OCI-LY7 (cell line): ENCODE measurements around the gene TXNL4A. TPM values are rescaled to one million over a fixed set of nuclear protein-coding genes. Genes with fewer than 3 reads are reported as not detected.

Experiments
- BruUV-seq: library from RNA; stranded (reverse); fragments of 400-500 nt; replicated peaks from 2 replicates; lab custom pipeline; 2021; lab: Mats Ljungman, UMichigan
- CTCF ChIA-PET: fragments of 300-600 bp; sonication (Branson Sonifier 250); formaldehyde crosslinking; loops from one replicate; lab custom pipeline; 2022; ENCODE audit warnings: antibody characterized with exemption; ENCODE audit not compliant: unreplicated experiment; lab: Charles Lee
- POLR2A ChIA-PET: fragments of 300-600 bp; sonication (Branson Sonifier 250); formaldehyde crosslinking; loops from one replicate; lab custom pipeline; 2022; ENCODE audit warnings: antibody characterized with exemption; lab: Charles Lee
- DNase-seq: peaks from one replicate; pipeline ENCODE4 v3.0.0-alpha.2; 2015; ENCODE audit warnings: low spot score
- H2AFZ ChIP-seq: fragments of 200-600 bp; sonication (generic), shearing (Covaris generic); 2 replicates; pipeline ENCODE4 v1.6.1; 2014; ENCODE audit warnings: mild to moderate bottlenecking, antibody characterized with exemption, low read length, moderate library complexity
- H3K27ac ChIP-seq: fragments of 200-600 bp; sonication (generic); 2 replicates; pipeline ENCODE4 v1.5.1; 2014; ENCODE audit warnings: mixed run types, low read depth, mild to moderate bottlenecking, moderate library complexity, low read length, inconsistent platforms; ENCODE audit not compliant: poor library complexity, severe bottlenecking
- H3K36me3 ChIP-seq: fragments of 200-600 bp; sonication (generic); 2 replicates; pipeline ENCODE4 v1.6.1; 2014; ENCODE audit warnings: mild to moderate bottlenecking, antibody characterized with exemption, low read length, moderate library complexity, mixed read lengths; ENCODE audit not compliant: insufficient read depth
- H3K4me1 ChIP-seq: fragments of 200-600 bp; sonication (generic); 2 replicates; pipeline ENCODE4 v1.5.1; 2014; ENCODE audit warnings: mild to moderate bottlenecking, low read length; ENCODE audit not compliant: insufficient read depth, poor library complexity, severe bottlenecking
- H3K4me2 ChIP-seq: fragments of 200-600 bp; sonication (generic); 2 replicates; pipeline ENCODE4 v1.6.1; 2014; ENCODE audit warnings: mild to moderate bottlenecking, low read length
- H3K4me3 ChIP-seq: fragments of 200-600 bp; sonication (generic); 2 replicates; pipeline ENCODE4 v1.5.1; 2014; ENCODE audit warnings: mild to moderate bottlenecking, low read depth, low read length; ENCODE audit not compliant: poor library complexity, severe bottlenecking
- H3K79me2 ChIP-seq: fragments of 200-600 bp; sonication (generic); 2 replicates; pipeline ENCODE4 v1.6.1; 2016; ENCODE audit warnings: low read depth, mild to moderate bottlenecking, low read length, moderate library complexity, mixed read lengths; ENCODE audit not compliant: insufficient read depth
- H3K9me2 ChIP-seq: fragments of 200-600 bp; sonication (generic); 2 replicates; pipeline ENCODE4 v1.6.1; 2016; ENCODE audit warnings: mild to moderate bottlenecking, low read length, mixed read lengths; ENCODE audit not compliant: insufficient read depth
- H3K9me3 ChIP-seq: fragments of 200-600 bp; sonication (generic); 2 replicates; pipeline ENCODE4 v1.6.1; 2014; ENCODE audit warnings: mild to moderate bottlenecking, mixed run types, low read length, mixed read lengths
- H4K20me1 ChIP-seq: fragments of 200-600 bp; sonication (generic); 2 replicates; pipeline ENCODE4 v1.6.1; 2014; ENCODE audit warnings: mild to moderate bottlenecking, antibody characterized with exemption, low read length, moderate library complexity, mixed read lengths; ENCODE audit not compliant: insufficient read depth
- CTCF ChIP-seq: fragments of 200-600 bp; sonication (generic); conservative IDR thresholded peaks from 2 replicates; pipeline ENCODE4 v1.5.1; 2014; ENCODE audit warnings: mild to moderate bottlenecking, antibody characterized with exemption, low read length, moderate library complexity, mixed read lengths
- EZH2phosphoT487 ChIP-seq: fragments of 200-600 bp; sonication (generic); IDR thresholded peaks from 2 replicates; pipeline ENCODE4 v1.6.1; 2018; ENCODE audit warnings: low read depth, borderline replicate concordance, mild to moderate bottlenecking, mixed run types, antibody characterized with exemption, low read length, moderate library complexity, mixed read lengths
- intact Hi-C: fragments of 100-400 bp; cut with micrococcal nuclease; formaldehyde crosslinking; loops from one replicate; pipeline ENCODE4 v1.10.0; 2022; ENCODE audit not compliant: unreplicated experiment
- total RNA-seq, 2 experiments: library from RNA; depleted of rRNA in 1 of 2; stranded (reverse); fragments of >200 nt in 1 of 2; shearing (Covaris generic) in 1 of 2; gene quantifications; 2 replicates each; pipeline ENCODE4 v1.2.3, GENCODE V29; 2014 to 2022

Gene TXNL4A
- total RNA-seq, 2 experiments from 2014 or later: 44.7 to 91.4 TPM

GRCh38 chr18:79954791-79955190 is 33.6 kb downstream of the TXNL4A start:
- Histone ChIP-seq H4K20me1 (peaks cover 5% of the 10 kb centered on the region; the same call in 1 of the 2 replicates), H3K4me3 (no peak overlapping the region), H3K4me1 (peaks cover 15% of the 10 kb centered on the region), H3K36me3 (no peaks in the 10 kb centered on the region), H3K79me2 (no peaks in the 10 kb centered on the region), H3K9me2 (no peaks in the 10 kb centered on the region), H3K4me2 (no peak overlapping the region), H3K9me3 (no peaks in the 10 kb centered on the region), H2AFZ (no peak overlapping the region), H3K27ac (no peak overlapping the region)
- no peak for DNase-seq
- no TSS peak for BruUV-seq
- TF ChIP-seq EZH2phosphoT487 (no peak), CTCF (no peak)
- CTCF ChIA-PET: no interaction called here
- intact Hi-C loops: no loop called here
- POLR2A ChIA-PET: interaction anchor here (0.7 kb wide), 1 partner anchor 20 kb away, joined by 4 read pairs; no protein-coding TSS in a partner anchor

GRCh38 chr18:79953971-79954651 is 34.3 kb downstream of the TXNL4A start:
- H3K79me2 ChIP-seq: no peaks in the 10 kb centered on the region
- no peaks in the 10 kb centered on the region for H3K9me3 ChIP-seq
- peaks cover 5% of the 10 kb centered on the region; the same call in 1 of the 2 replicates for H4K20me1 ChIP-seq
- CTCF ChIA-PET: no interaction called here
- no peak overlapping the region for H3K4me3 ChIP-seq
- H3K36me3 ChIP-seq: no peaks in the 10 kb centered on the region
- POLR2A ChIA-PET: no interaction called here
- H2AFZ ChIP-seq: no peak overlapping the region
- no TSS peak for BruUV-seq
- no peak overlapping the region for H3K27ac ChIP-seq
- no peak for DNase-seq
- peaks cover 17% of the 10 kb centered on the region for H3K4me1 ChIP-seq
- intact Hi-C loops: no loop called here
- no peak for TF ChIP-seq EZH2phosphoT487
- TF ChIP-seq CTCF: no peak
- H3K9me2 ChIP-seq: no peaks in the 10 kb centered on the region
- no peak overlapping the region for H3K4me2 ChIP-seq

- Histone ChIP-seq H3K4me2 (no peak overlapping the region), H2AFZ (no peak overlapping the region), H3K9me3 (no peaks in the 10 kb centered on the region), H3K4me3 (no peak overlapping the region), H4K20me1 (peaks cover 5% of the 10 kb centered on the region; the same call in 1 of the 2 replicates), H3K4me1 (peaks cover 20% of the 10 kb centered on the region), H3K79me2 (no peaks in the 10 kb centered on the region), H3K27ac (no peak overlapping the region), H3K36me3 (no peaks in the 10 kb centered on the region), H3K9me2 (no peaks in the 10 kb centered on the region)
- ChIA-PET CTCF (no interaction called here), POLR2A (no interaction called here)
- intact Hi-C loops: no loop called here
- BruUV-seq: no TSS peak
- no peak for TF ChIP-seq CTCF
- TF ChIP-seq EZH2phosphoT487: no peak
- DNase-seq: no peak
Measured at GRCh38 chr18:79952996-79953559, 35.3 kb downstream of the TXNL4A start.
